Right lobe of liver (tissue), 6 donors: ENCODE results near the gene SRMS. TPM values are rescaled to one million over a fixed set of nuclear protein-coding genes. Genes with fewer than 3 reads are reported as not detected.

Source experiments
- ATAC-seq, 4 donors: fragments of 200-7000 bp; cut with Tn5 transposase; one replicate each; pipeline ENCODE4 v1.9.1; 2020; ENCODE audit warnings: mild to moderate bottlenecking in 4 of 4, moderate library complexity in 4 of 4
- DNase-seq, 3 donors: peaks; one replicate each; pipeline ENCODE4 v3.0.0-alpha.2; 2020
- H3K27ac ChIP-seq, 3 donors: fragments of 200-600 bp; one replicate each; pipeline ENCODE4 v1.8.0; 2022
- H3K27me3 ChIP-seq, 2 donors: fragments of 200-600 bp; one replicate each; pipeline ENCODE4 v1.8.0; 2022
- H3K36me3 ChIP-seq, 4 donors: fragments of 200-600 bp; sonication (generic) in 1 of 4; one replicate each; pipeline versions ENCODE4 v1.5.1 to v1.8.0; 2017 to 2022; ENCODE audit warnings: control low read depth in 1 of 4
- H3K4me1 ChIP-seq, 4 donors: fragments of 200-600 bp; sonication (generic) in 1 of 4; one replicate each; pipeline versions ENCODE4 v1.5.1 to v1.8.0; 2017 to 2022; ENCODE audit warnings: control low read depth in 1 of 4
- H3K4me3 ChIP-seq, 3 donors: fragments of 200-600 bp; one replicate each; pipeline ENCODE4 v1.8.0; 2022
- H3K9me3 ChIP-seq, 4 donors: fragments of 200-600 bp; sonication (generic) in 1 of 4; one replicate each; pipeline versions ENCODE4 v1.5.1 to v1.8.0; 2017 to 2022; ENCODE audit warnings: control low read depth in 1 of 4
- POLR2A ChIP-seq: fragments of 450-650 bp; IDR thresholded peaks from one replicate; pipeline ENCODE4 v1.6.1; 2017; ENCODE audit warnings: antibody characterized with exemption, mild to moderate bottlenecking
- WGBS: methylation state at CpG from one replicate; pipeline ENCODE4 v1.1.6; 2018; ENCODE audit warnings: low coverage, low lambda C conversion rate; ENCODE audit not compliant: insufficient coverage; ENCODE audit errors: missing lambda C conversion rate; 5-methylcytosine and 5-hydroxymethylcytosine counted together
- intact Hi-C, 2 donors: fragments of 100-400 bp; cut with DNase I; formaldehyde crosslinking; loops; one replicate each; pipeline versions ENCODE4 v1.11.2 to v1.14.1; 2022
- total RNA-seq, 6 experiments: library from RNA; depleted of rRNA in 2 of 6; stranded (reverse); fragments of >200 nt in 2 of 6; fragmentation: NEBNext Ultra II Directional in 3 of 6; extraction: Animal tissue kit (Norgen Biotek cat#: 25700) in 3 of 6; gene quantifications; one replicate each; pipeline versions ENCODE4 v1.1.0 to v1.2.4, GENCODE V29; 2016 to 2023
- TF ChIP-seq, protein P1 (sequence below), 4 donors: fragments of 200-600 bp in 3 of 4; fragments of 450-650 bp in 1 of 4; IDR thresholded peaks; one replicate each; pipeline versions ENCODE4 v1.5.1 to v1.8.0; 2016 to 2022; ENCODE audit warnings: antibody characterized with exemption in 4 of 4, mild to moderate bottlenecking in 2 of 4
- donor health status: DM: no; HTN: yes; CAD: no.
- donor health status: DM: no; HTN: no; CAD: no.
- donor health status: DM: no; HTN: no; CAD: no.
- donor health status: DM: no; HTN: yes; CAD: no.
- donor health status: DM: no; HTN: yes; CAD: no.

Gene SRMS
- total RNA-seq, 6 experiments from 2014 or later: not detected

DNA sequence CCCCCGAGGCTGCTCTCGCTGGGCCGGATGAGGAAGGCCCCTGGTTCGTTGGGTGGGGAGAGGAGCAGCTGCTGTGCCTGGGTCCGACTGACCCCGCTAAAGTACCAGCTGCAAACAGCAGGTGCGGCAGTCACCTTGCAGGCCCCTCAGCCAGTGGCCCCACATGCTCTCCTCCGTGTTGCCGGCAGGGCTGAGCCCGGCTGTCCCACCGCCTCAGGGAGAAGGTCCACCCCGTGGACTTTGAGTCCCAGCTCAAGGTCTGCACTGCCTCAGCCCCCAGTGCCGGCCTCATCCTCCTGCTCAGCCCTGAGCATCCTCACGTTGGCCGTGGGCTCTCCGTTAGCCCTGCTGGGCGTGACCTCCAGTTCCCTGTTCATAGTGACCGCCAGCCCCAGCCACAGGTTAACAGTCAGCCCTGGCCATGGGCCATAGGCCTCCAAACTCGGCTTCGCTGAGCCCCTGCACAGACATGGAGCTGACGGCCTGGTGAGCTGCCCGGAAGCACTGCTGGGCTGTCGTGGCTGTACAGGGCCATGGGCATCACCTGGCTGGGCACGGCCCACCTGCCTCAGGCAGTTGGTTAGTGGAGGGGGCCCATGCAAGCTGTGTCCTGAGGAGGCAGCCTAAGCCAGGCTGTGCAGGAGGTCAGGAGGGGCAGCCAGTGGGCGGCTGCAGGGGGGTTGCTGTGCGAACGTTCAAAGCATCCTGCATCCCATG, 3.1 kb downstream of the SRMS start:
- Histone ChIP-seq H3K4me1 (no peaks in the 10 kb centered on the region), H3K4me3 (no peak overlapping the region), H3K27me3 (no peaks in the 10 kb centered on the region), H3K9me3 (no peaks in the 10 kb centered on the region), H3K27ac (no peak overlapping the region), H3K36me3 (no peaks in the 10 kb centered on the region)
- ATAC-seq: no peak
- DNase-seq: no peak
- intact Hi-C loops: loop anchor here in 1 of 2 donors (10.0 kb wide), 1 partner anchor 430 kb away; the partner anchor contains the start of gene SAMD10
- WGBS: 48% methylated on average over 5 of the region's 27 CpGs
- TF ChIP-seq, protein P1, sequence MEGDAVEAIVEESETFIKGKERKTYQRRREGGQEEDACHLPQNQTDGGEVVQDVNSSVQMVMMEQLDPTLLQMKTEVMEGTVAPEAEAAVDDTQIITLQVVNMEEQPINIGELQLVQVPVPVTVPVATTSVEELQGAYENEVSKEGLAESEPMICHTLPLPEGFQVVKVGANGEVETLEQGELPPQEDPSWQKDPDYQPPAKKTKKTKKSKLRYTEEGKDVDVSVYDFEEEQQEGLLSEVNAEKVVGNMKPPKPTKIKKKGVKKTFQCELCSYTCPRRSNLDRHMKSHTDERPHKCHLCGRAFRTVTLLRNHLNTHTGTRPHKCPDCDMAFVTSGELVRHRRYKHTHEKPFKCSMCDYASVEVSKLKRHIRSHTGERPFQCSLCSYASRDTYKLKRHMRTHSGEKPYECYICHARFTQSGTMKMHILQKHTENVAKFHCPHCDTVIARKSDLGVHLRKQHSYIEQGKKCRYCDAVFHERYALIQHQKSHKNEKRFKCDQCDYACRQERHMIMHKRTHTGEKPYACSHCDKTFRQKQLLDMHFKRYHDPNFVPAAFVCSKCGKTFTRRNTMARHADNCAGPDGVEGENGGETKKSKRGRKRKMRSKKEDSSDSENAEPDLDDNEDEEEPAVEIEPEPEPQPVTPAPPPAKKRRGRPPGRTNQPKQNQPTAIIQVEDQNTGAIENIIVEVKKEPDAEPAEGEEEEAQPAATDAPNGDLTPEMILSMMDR (IDR thresholded peaks at IDR 0.05): no peak

DNA sequence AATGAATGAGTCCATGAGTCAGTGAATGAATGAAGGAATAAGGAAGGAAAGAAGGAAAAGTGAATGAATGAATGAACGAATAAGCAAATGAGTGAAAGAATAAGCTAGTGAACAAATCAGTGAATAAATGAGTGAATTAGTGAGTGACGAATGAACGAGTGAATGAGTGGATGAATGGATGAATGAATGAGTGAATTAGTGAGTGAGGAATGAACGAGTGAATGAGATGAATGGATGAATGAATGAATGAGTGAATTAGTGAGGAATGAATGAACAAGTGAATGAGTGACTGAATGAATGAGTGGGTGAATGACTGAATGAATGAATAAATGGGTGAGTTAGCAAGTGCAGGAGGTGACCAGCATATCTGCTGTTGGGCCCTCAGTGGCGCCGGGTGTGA, 3.8 kb downstream of the SRMS start:
- Histone ChIP-seq H3K4me3 (no peak overlapping the region), H3K27ac (no peak overlapping the region), H3K4me1 (no peaks in the 10 kb centered on the region), H3K27me3 (no peaks in the 10 kb centered on the region), H3K9me3 (no peaks in the 10 kb centered on the region), H3K36me3 (no peaks in the 10 kb centered on the region)
- no peak for ATAC-seq
- 67% methylated on average over 5 of the region's 6 CpGs for WGBS
- DNase-seq: no peak
- intact Hi-C loops: loop anchor here in 1 of 2 donors (10.0 kb wide), 1 partner anchor 431 kb away; the partner anchor contains the start of gene SAMD10
- TF ChIP-seq, protein P1 (IDR thresholded peaks at IDR 0.05): no peak
- TF ChIP-seq POLR2A: no peak

DNA sequence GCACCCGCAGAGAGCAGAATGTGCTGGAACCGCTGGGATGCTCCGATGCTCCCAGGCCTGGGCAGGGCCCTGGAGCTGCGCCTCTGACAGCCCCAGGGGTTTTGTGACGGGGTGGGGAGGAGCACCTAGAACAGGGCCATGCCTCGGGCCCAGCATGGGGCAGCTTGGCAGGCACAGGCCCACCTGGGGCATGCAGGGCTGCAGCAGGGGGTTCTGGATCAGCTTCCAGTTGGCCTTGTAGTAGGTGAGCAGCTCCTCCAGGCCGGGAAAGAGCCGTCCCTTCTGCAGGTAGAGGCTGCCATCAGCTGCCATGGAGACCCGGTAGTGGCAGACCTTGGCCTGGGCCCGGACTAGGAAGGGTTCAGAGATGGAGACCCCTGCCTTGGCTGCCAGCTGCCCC, 4.4 kb downstream of the SRMS start:
- no peak for TF ChIP-seq POLR2A
- TF ChIP-seq, protein P1 (IDR thresholded peaks at IDR 0.05): no peak
- no CpG with 5 or more reads among the region's 10 CpGs for WGBS
- Histone ChIP-seq H3K4me3 (no peak overlapping the region), H3K9me3 (no peaks in the 10 kb centered on the region), H3K36me3 (no peaks in the 10 kb centered on the region), H3K27ac (no peak overlapping the region), H3K27me3 (no peaks in the 10 kb centered on the region), H3K4me1 (no peaks in the 10 kb centered on the region)
- DNase-seq (no peak), ATAC-seq (no peak)
- intact Hi-C loops: loop anchor here in 1 of 2 donors (10.0 kb wide), 1 partner anchor 432 kb away; the partner anchor contains the start of gene SAMD10

DNA sequence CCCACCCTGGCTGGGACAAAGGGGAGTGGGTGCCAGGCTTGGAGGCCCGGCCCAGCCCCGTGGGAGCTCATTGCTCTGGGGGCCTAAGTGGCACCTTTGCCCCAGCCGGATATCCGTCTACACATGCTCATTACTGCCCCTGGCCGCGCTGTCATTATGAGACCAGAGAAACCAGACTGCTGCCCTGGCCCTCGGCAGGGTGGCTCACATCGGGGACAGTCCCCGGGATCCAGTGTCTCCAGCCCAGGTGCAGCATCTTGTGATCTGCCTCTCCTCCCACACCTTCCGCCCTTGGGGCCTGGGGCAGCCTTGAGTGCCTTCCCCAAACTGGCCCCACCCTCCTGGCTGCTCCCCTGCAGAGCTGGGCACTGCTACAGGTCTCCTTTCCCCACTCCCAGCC, 4.9 kb downstream of the SRMS start:
- Histone ChIP-seq H3K27me3 (no peaks in the 10 kb centered on the region), H3K27ac (no peak overlapping the region), H3K9me3 (no peaks in the 10 kb centered on the region), H3K36me3 (no peaks in the 10 kb centered on the region), H3K4me3 (no peak overlapping the region), H3K4me1 (peaks cover 0 to under 1% (median 0%) of the 10 kb centered on the region in 4 donors)
- no CpG with 5 or more reads among the region's 10 CpGs for WGBS
- intact Hi-C loops: loop anchor here in 1 of 2 donors (10.0 kb wide), 1 partner anchor 432 kb away; the partner anchor contains the start of gene SAMD10
- DNase-seq: no peak
- no peak for TF ChIP-seq POLR2A
- TF ChIP-seq, protein P1 (IDR thresholded peaks at IDR 0.05): no peak
- no peak for ATAC-seq
